Ishikawa (cell line): ENCODE results near the gene TRAF1.

ENCODE experiments used
- CEBPB ChIP-seq: IDR thresholded peaks from 2 replicates; pipeline ENCODE4 v1.6.1; 2012
- CREB1 ChIP-seq: IDR thresholded peaks from 2 replicates; pipeline ENCODE4 v1.6.1; 2012; ENCODE audit warnings: low read depth
- EGR1 ChIP-seq: IDR thresholded peaks from 2 replicates; pipeline ENCODE4 v1.6.1; 2012
- EP300 ChIP-seq: IDR thresholded peaks from 2 replicates; pipeline ENCODE4 v1.6.1; 2012; ENCODE audit warnings: borderline replicate concordance
- FOXM1 ChIP-seq: IDR thresholded peaks from 2 replicates; pipeline ENCODE4 v1.6.1; 2012; ENCODE audit warnings: low read depth, borderline replicate concordance
- MAX ChIP-seq: IDR thresholded peaks from 2 replicates; pipeline ENCODE4 v1.6.1; 2012
- NFIC ChIP-seq: IDR thresholded peaks from 2 replicates; pipeline ENCODE4 v1.6.1; 2012
- RAD21 ChIP-seq: IDR thresholded peaks from 2 replicates; pipeline ENCODE4 v1.6.1; 2012; ENCODE audit warnings: low read depth
- REST ChIP-seq: IDR thresholded peaks from 2 replicates; pipeline ENCODE4 v1.6.1; 2012; ENCODE audit warnings: low read depth, mild to moderate bottlenecking
- TAF1 ChIP-seq: IDR thresholded peaks from 2 replicates; pipeline ENCODE4 v1.6.1; 2012; ENCODE audit warnings: low read depth, mild to moderate bottlenecking
- TCF12 ChIP-seq: IDR thresholded peaks from 2 replicates; pipeline ENCODE4 v1.6.1; 2012; ENCODE audit warnings: low read depth
- TEAD4 ChIP-seq: IDR thresholded peaks from 2 replicates; pipeline ENCODE4 v1.6.1; 2012
- USF1 ChIP-seq: IDR thresholded peaks from 2 replicates; pipeline ENCODE4 v1.6.1; 2012
- YY1 ChIP-seq: IDR thresholded peaks from 2 replicates; pipeline ENCODE4 v1.6.1; 2012; ENCODE audit warnings: low read depth
- ZBTB7A ChIP-seq: IDR thresholded peaks from 2 replicates; pipeline ENCODE4 v1.6.1; 2012; ENCODE audit warnings: low read depth

TRAF1 gene

GRCh38 chr9:120926397-120926928 is at the start of gene TRAF1:
TSS of gene TRAF1 (minus strand) at chr9:120926796. CDS start at chr9:120926075, 721 bp downstream.
- TF ChIP-seq EGR1 (no peak), FOXM1 (no peak), RAD21 (no peak), EP300 (no peak), ZBTB7A (no peak), YY1 (no peak), USF1 (no peak), TAF1 (no peak), TEAD4 (no peak), REST (no peak), NFIC (no peak), TCF12 (no peak), CREB1 (no peak)

- TF ChIP-seq EP300 (no peak), TAF1 (no peak), NFIC (no peak), TCF12 (no peak), EGR1 (no peak), USF1 (no peak), CEBPB (no peak), MAX (no peak)
Observed at GRCh38 chr9:120974921-120975320, 48.3 kb upstream of the TRAF1 start.

- TF ChIP-seq USF1 (no peak), NFIC (no peak), TAF1 (no peak), YY1 (no peak), MAX (no peak), EGR1 (no peak), EP300 (no peak), CEBPB (no peak), FOXM1 (no peak), ZBTB7A (no peak), REST (no peak)
Observed at GRCh38 chr9:120974181-120974580, 47.6 kb upstream of the TRAF1 start.

- no peak for TF ChIP-seq MAX
- TF ChIP-seq USF1, result no peak
- no peak for TF ChIP-seq FOXM1
- no peak for TF ChIP-seq TAF1
- TF ChIP-seq EGR1, result no peak
- no peak for TF ChIP-seq TCF12
- TF ChIP-seq NFIC, result no peak
- TF ChIP-seq YY1, result no peak
- TF ChIP-seq EP300, result no peak
- TF ChIP-seq REST, result no peak
- no peak for TF ChIP-seq RAD21
- no peak for TF ChIP-seq ZBTB7A
- no peak for TF ChIP-seq TEAD4
- no peak for TF ChIP-seq CEBPB
- no peak for TF ChIP-seq CREB1
Observed at GRCh38 chr9:120971938-120972337, 45.3 kb upstream of the TRAF1 start.
